Spleen (tissue), 11 donors: Measurements from ENCODE around the gene GRIPAP1. TPM values are rescaled to one million over a fixed set of nuclear protein-coding genes. Genes with fewer than 3 reads are reported as not detected.
A peak's percentile ranks its signal among the peaks of the same experiment; 100 is the strongest.

Experiments
- DNase-seq: peaks from one replicate; pipeline ENCODE4 v3.0.0-alpha.2; 2020
- H3K27ac ChIP-seq, 8 donors: fragments of 200-600 bp; sonication (generic) in 7 of 8; 1 replicate in 4 of 8; 2 replicates in 4 of 8; pipeline versions ENCODE4 v1.5.0 to v1.8.0; 2016 to 2021; ENCODE audit warnings: inconsistent platforms in 4 of 8, mild to moderate bottlenecking in 4 of 8, moderate library complexity in 1 of 8
- H3K27me3 ChIP-seq, 7 donors: fragments of 200-600 bp; sonication (generic) in 6 of 7; replicated peaks in 1 of 7; 1 replicate in 4 of 7; 2 replicates in 3 of 7; pipeline versions ENCODE4 v1.5.0 to v1.8.0; 2016 to 2021; ENCODE audit warnings: inconsistent platforms in 3 of 7, mild to moderate bottlenecking in 1 of 7
- H3K36me3 ChIP-seq, 6 donors: fragments of 200-600 bp; sonication (generic) in 5 of 6; 1 replicate in 4 of 6; 2 replicates in 2 of 6; pipeline versions ENCODE4 v1.5.0 to v1.8.0; 2016 to 2021; ENCODE audit warnings: inconsistent platforms in 2 of 6
- H3K4me1 ChIP-seq, 6 donors: fragments of 200-600 bp; sonication (generic) in 5 of 6; 1 replicate in 3 of 6; 2 replicates in 3 of 6; pipeline versions ENCODE4 v1.5.0 to v1.8.0; 2016 to 2021; ENCODE audit warnings: inconsistent platforms in 3 of 6
- H3K4me3 ChIP-seq, 8 donors: fragments of 200-600 bp; sonication (generic) in 7 of 8; 1 replicate in 4 of 8; 2 replicates in 4 of 8; pipeline versions ENCODE4 v1.5.0 to v1.8.0; 2016 to 2021; ENCODE audit warnings: inconsistent platforms in 4 of 8, mild to moderate bottlenecking in 4 of 8, moderate library complexity in 2 of 8
- H3K9me3 ChIP-seq, 8 donors: fragments of 200-600 bp; sonication (generic) in 7 of 8; 1 replicate in 4 of 8; 2 replicates in 4 of 8; pipeline versions ENCODE4 v1.5.0 to v1.8.0; 2016 to 2021; ENCODE audit warnings: inconsistent platforms in 4 of 8
- CTCF ChIP-seq, 11 experiments: fragments of 200-600 bp in 7 of 11; fragments of 450-650 bp in 4 of 11; sonication (generic) in 4 of 11; IDR thresholded peaks in 8 of 11; conservative IDR thresholded peaks in 3 of 11; 1 replicate in 7 of 11; 2 replicates in 4 of 11; pipeline versions ENCODE4 v1.4.0 to v1.8.0; 2016 to 2021; ENCODE audit warnings: antibody characterized with exemption in 11 of 11, inconsistent platforms in 4 of 11, mild to moderate bottlenecking in 1 of 11
- POLR2A ChIP-seq, 3 donors: fragments of 450-650 bp; IDR thresholded peaks; one replicate each; pipeline ENCODE4 v1.5.1; 2017; ENCODE audit warnings: antibody characterized with exemption in 3 of 3, mild to moderate bottlenecking in 1 of 3
- POLR2AphosphoS5 ChIP-seq, 3 donors: sonication (generic); formaldehyde crosslinking; IDR thresholded peaks; one replicate each; pipeline ENCODE4 v1.5.1; 2017; ENCODE audit warnings: antibody characterized with exemption in 3 of 3
- WGBS, 5 donors: extraction: QIAGEN DNeasy Blood & Tissue Kit in 3 of 5; methylation state at CpG; one replicate each; pipeline versions ENCODE4 v1.1.5 to v1.1.7; 2013 to 2018; 5-methylcytosine and 5-hydroxymethylcytosine counted together
- intact Hi-C: fragments of 100-400 bp; cut with DNase I; formaldehyde crosslinking; loops from one replicate; pipeline ENCODE4 v1.15.0; 2023; ENCODE audit warnings: low total_unique reads
- polyA plus RNA-seq, 3 donors: library from polyadenylated mRNA; stranded (reverse); fragments of 200-250 nt; gene quantifications; one replicate each; pipeline ENCODE4 v1.2.1, GENCODE V29; 2013
- small RNA-seq, 4 donors: library from RNA; depleted of rRNA; stranded (forward); fragments of <200 nt; gene quantifications; one replicate each; pipeline ENCODE3, GENCODE V24; 2016
- total RNA-seq, 7 donors: library from RNA; depleted of rRNA in 3 of 7; stranded (reverse); fragments of >200 nt in 3 of 7; fragmentation: NEBNext Ultra II Directional in 4 of 7; extraction: Animal tissue kit (Norgen Biotek cat#: 25700) in 4 of 7; gene quantifications; one replicate each; pipeline versions ENCODE4 v1.1.0 to v1.2.1, GENCODE V29; 2016 to 2021
- donor health status: healthy with polysubstance abuse.
- donor health status: DM: no; HTN: no; CAD: no; lungs with moderate emphysema.
- donor health status: DM: no; HTN: no; CAD: no.
- donor health status: Bipolar disorder and iron deficiency.
- donor health status: healthy.
- donor health status: DM: no; HTN: no; CAD: no.
- donor health status: DM: yes; HTN: yes; CAD: no.

Gene GRIPAP1
- total and polyA plus RNA-seq, 10 donors = 20.0 to 93.6 (median 62.7) TPM

GRCh38 chrX:48927123-48927522 is 74.9 kb downstream of the GRIPAP1 start:
- WGBS, 5 donors = 68 to 96% (median 90%) methylated on average over 5 of the region's 5 CpGs
- Histone ChIP-seq H3K4me3 (no peak overlapping the region), H3K9me3 (no peaks in the 10 kb centered on the region), H3K4me1 (peaks cover 0 to 35% (median 6%) of the 10 kb centered on the region in 6 donors), H3K27me3 (no peaks in the 10 kb centered on the region), H3K36me3 (peaks cover 0 to 83% (median 26%) of the 10 kb centered on the region in 6 donors), H3K27ac (peak overlapping the region in 2 of 8 donors; percentile 23 to 54)
- peak; percentile 30 for DNase-seq
- intact Hi-C loops = no loop called here
- no peak for TF ChIP-seq POLR2A (IDR thresholded peaks at IDR 0.05)
- no peak for TF ChIP-seq POLR2AphosphoS5 (IDR thresholded peaks at IDR 0.05)
- TF ChIP-seq CTCF (IDR thresholded peaks at IDR 0.05 in 8 of 11, conservative IDR thresholded peaks at IDR 0.05 in 3 of 11) = no peak

GRCh38 chrX:48924270-48924669 is 77.8 kb downstream of the GRIPAP1 start:
- no peak for TF ChIP-seq CTCF (IDR thresholded peaks at IDR 0.05 in 8 of 11, conservative IDR thresholded peaks at IDR 0.05 in 3 of 11)
- TF ChIP-seq POLR2AphosphoS5 (IDR thresholded peaks at IDR 0.05) = no peak
- no peak for TF ChIP-seq POLR2A (IDR thresholded peaks at IDR 0.05)

GRCh38 chrX:48923771-48924170 is 78.3 kb downstream of the GRIPAP1 start:
- Histone ChIP-seq H3K27me3 (no peaks in the 10 kb centered on the region), H3K4me3 (no peak overlapping the region), H3K27ac (peak overlapping the region in 2 of 8 donors; percentile 13 to 95), H3K36me3 (peaks cover 0 to 55% (median 21%) of the 10 kb centered on the region in 6 donors), H3K9me3 (no peaks in the 10 kb centered on the region), H3K4me1 (peaks cover 0 to 59% (median 17%) of the 10 kb centered on the region in 6 donors)
- intact Hi-C loops = no loop called here
- DNase-seq = no peak
- no peak for TF ChIP-seq CTCF (IDR thresholded peaks at IDR 0.05 in 8 of 11, conservative IDR thresholded peaks at IDR 0.05 in 3 of 11)
- peak in 2 of 3 donors; percentile 25 to 40 for TF ChIP-seq POLR2AphosphoS5 (IDR thresholded peaks at IDR 0.05)
- 91 to 94% (median 93%) methylated on average over 12 to 13 of the region's 13 CpGs; no CpG with 5 or more reads in 1 of the 5 donors for WGBS, 5 donors

More at GRCh38 chrX:48924270-48924669, 77.8 kb downstream of the GRIPAP1 start:
- H3K4me1 ChIP-seq = peaks cover 0 to 63% (median 17%) of the 10 kb centered on the region in 6 donors
- no peak overlapping the region for H3K4me3 ChIP-seq
- H3K36me3 ChIP-seq = peaks cover 0 to 58% (median 21%) of the 10 kb centered on the region in 6 donors
- no peaks in the 10 kb centered on the region for H3K9me3 ChIP-seq
- H3K27me3 ChIP-seq = no peaks in the 10 kb centered on the region
- H3K27ac ChIP-seq = peak overlapping the region in 2 of 8 donors; percentile 13 to 95
- intact Hi-C loops = no loop called here
- WGBS, 5 donors = 81 to 90% (median 86%) methylated on average over 5 of the region's 5 CpGs
- DNase-seq = no peak

Small RNA genes lying within 50 kb of the gene (small RNA-seq; reads per million reads assigned to genes)
- gene RNU6-722P = 0 reads per million in 4 donors

Other genes starting within 250 kb of the GRIPAP1 start
- gene GLOD5, start 240.5 kb downstream of the GRIPAP1 start, total RNA-seq = not detected
- not detected for gene GLOD5, start 240.5 kb downstream of the GRIPAP1 start, polyA plus RNA-seq
- gene GATA1, start 215.7 kb downstream of the GRIPAP1 start, total RNA-seq = 1 to 10 TPM in 6 of 7 donors, under 1 TPM in 1; 0.38 to 5.5 (median 1.5) TPM
- gene GATA1, start 215.7 kb downstream of the GRIPAP1 start, polyA plus RNA-seq = under 1 TPM; 0.15 to 0.61 (median 0.22) TPM
- 100 to 1,000 TPM in 1 of 7 donors, 10 to 100 TPM in 6; 63.8 to 103 (median 82.9) TPM for gene HDAC6, start 200.2 kb downstream of the GRIPAP1 start, total RNA-seq
- gene HDAC6, start 200.2 kb downstream of the GRIPAP1 start, polyA plus RNA-seq = 10 to 100 TPM; 33.9 to 79.7 (median 78.2) TPM
- gene ERAS, start 175.8 kb downstream of the GRIPAP1 start, total RNA-seq = under 1 TPM in 1 of 7 donors, not detected in 6; 0.79 TPM
- gene ERAS, start 175.8 kb downstream of the GRIPAP1 start, polyA plus RNA-seq = under 1 TPM in 2 of 3 donors, not detected in 1; 0.08 to 0.10 TPM
- under 1 TPM in 3 of 7 donors, not detected in 4; 0.47 to 0.74 (median 0.70) TPM for gene PCSK1N, start 166.7 kb downstream of the GRIPAP1 start, total RNA-seq
- gene PCSK1N, start 166.7 kb downstream of the GRIPAP1 start, polyA plus RNA-seq = under 1 TPM; 0.10 to 0.36 (median 0.11) TPM
- 10 to 100 TPM; 29.3 to 50.0 (median 38.2) TPM for gene TIMM17B, start 104.5 kb downstream of the GRIPAP1 start, total RNA-seq
- 10 to 100 TPM; 54.9 to 68.8 (median 59.1) TPM for gene TIMM17B, start 104.5 kb downstream of the GRIPAP1 start, polyA plus RNA-seq
- gene PQBP1, start 104.3 kb downstream of the GRIPAP1 start, total RNA-seq = 10 to 100 TPM; 53.5 to 73.6 (median 68.6) TPM
- 10 to 100 TPM; 83.8 to 97.3 (median 92.9) TPM for gene PQBP1, start 104.3 kb downstream of the GRIPAP1 start, polyA plus RNA-seq
- 10 to 100 TPM; 15.0 to 20.8 (median 17.4) TPM for gene SLC35A2, start 90.6 kb downstream of the GRIPAP1 start, total RNA-seq
- 1 to 10 TPM; 6.2 to 8.7 (median 8.3) TPM for gene SLC35A2, start 90.6 kb downstream of the GRIPAP1 start, polyA plus RNA-seq
- 100 to 1,000 TPM in 6 of 7 donors, 10 to 100 TPM in 1; 89.1 to 220 (median 159) TPM for gene PIM2, start 83.2 kb downstream of the GRIPAP1 start, total RNA-seq
- gene PIM2, start 83.2 kb downstream of the GRIPAP1 start, polyA plus RNA-seq = 10 to 100 TPM; 54.2 to 86.6 (median 62.4) TPM
- gene OTUD5, start 44.7 kb downstream of the GRIPAP1 start, total RNA-seq = 10 to 100 TPM; 47.2 to 65.8 (median 58.5) TPM
- 10 to 100 TPM; 29.6 to 53.2 (median 46.6) TPM for gene OTUD5, start 44.7 kb downstream of the GRIPAP1 start, polyA plus RNA-seq
- gene KCND1, start 30.4 kb downstream of the GRIPAP1 start, total RNA-seq = 1 to 10 TPM; 1.5 to 3.7 (median 2.2) TPM
- 1 to 10 TPM; 1.5 to 2.3 (median 2.0) TPM for gene KCND1, start 30.4 kb downstream of the GRIPAP1 start, polyA plus RNA-seq
- gene TFE3, start 41.1 kb upstream of the GRIPAP1 start, total RNA-seq = 10 to 100 TPM; 47.1 to 79.1 (median 64.9) TPM
- 10 to 100 TPM; 16.0 to 35.8 (median 18.7) TPM for gene TFE3, start 41.1 kb upstream of the GRIPAP1 start, polyA plus RNA-seq
- 1 to 10 TPM; 4.8 to 8.6 (median 7.1) TPM for gene CCDC120, start 56.7 kb upstream of the GRIPAP1 start, total RNA-seq
- 1 to 10 TPM; 1.1 to 2.5 (median 1.4) TPM for gene CCDC120, start 56.7 kb upstream of the GRIPAP1 start, polyA plus RNA-seq
- gene PRAF2, start 71.7 kb upstream of the GRIPAP1 start, total RNA-seq = 10 to 100 TPM; 15.4 to 23.7 (median 18.9) TPM
- 10 to 100 TPM; 15.9 to 17.9 (median 16.0) TPM for gene PRAF2, start 71.7 kb upstream of the GRIPAP1 start, polyA plus RNA-seq
- gene WDR45, start 77.6 kb upstream of the GRIPAP1 start, total RNA-seq = 100 to 1,000 TPM in 1 of 7 donors, 10 to 100 TPM in 6; 59.3 to 123 (median 64.7) TPM
- gene WDR45, start 77.6 kb upstream of the GRIPAP1 start, polyA plus RNA-seq = 100 to 1,000 TPM in 1 of 3 donors, 10 to 100 TPM in 2; 49.3 to 122 (median 95.4) TPM
- 10 to 100 TPM; 17.6 to 23.9 (median 19.2) TPM for gene GPKOW, start 121.5 kb upstream of the GRIPAP1 start, total RNA-seq
- 10 to 100 TPM in 2 of 3 donors, 1 to 10 TPM in 1; 8.7 to 15.3 (median 11.6) TPM for gene GPKOW, start 121.5 kb upstream of the GRIPAP1 start, polyA plus RNA-seq
- gene MAGIX, start 160.5 kb upstream of the GRIPAP1 start, total RNA-seq = 1 to 10 TPM in 6 of 7 donors, under 1 TPM in 1; 0.89 to 4.3 (median 1.5) TPM
- 1 to 10 TPM in 2 of 3 donors, under 1 TPM in 1; 0.96 to 2.1 (median 1.3) TPM for gene MAGIX, start 160.5 kb upstream of the GRIPAP1 start, polyA plus RNA-seq
- 100 to 1,000 TPM in 1 of 7 donors, 10 to 100 TPM in 6; 30.2 to 100 (median 52.6) TPM for gene PLP2, start 169.6 kb upstream of the GRIPAP1 start, total RNA-seq
- 10 to 100 TPM; 48.8 to 77.1 (median 57.4) TPM for gene PLP2, start 169.6 kb upstream of the GRIPAP1 start, polyA plus RNA-seq
- gene PRICKLE3, start 184.1 kb upstream of the GRIPAP1 start, total RNA-seq = 10 to 100 TPM; 11.3 to 29.0 (median 15.2) TPM
- gene PRICKLE3, start 184.1 kb upstream of the GRIPAP1 start, polyA plus RNA-seq = 1 to 10 TPM; 3.2 to 6.2 (median 3.4) TPM
- 1 to 10 TPM in 5 of 7 donors, under 1 TPM in 2; 0.52 to 3.6 (median 1.5) TPM for gene SYP, start 197.9 kb upstream of the GRIPAP1 start, total RNA-seq
- 1 to 10 TPM in 2 of 3 donors, under 1 TPM in 1; 0.48 to 2.1 (median 1.3) TPM for gene SYP, start 197.9 kb upstream of the GRIPAP1 start, polyA plus RNA-seq
- 1 to 10 TPM in 5 of 7 donors, under 1 TPM in 2; 0.63 to 2.9 (median 1.2) TPM for gene CACNA1F, start 231.1 kb upstream of the GRIPAP1 start, total RNA-seq
- under 1 TPM; 0.55 to 0.67 (median 0.61) TPM for gene CACNA1F, start 231.1 kb upstream of the GRIPAP1 start, polyA plus RNA-seq
- gene CCDC22, start 233.2 kb upstream of the GRIPAP1 start, total RNA-seq = 10 to 100 TPM; 18.9 to 26.4 (median 21.4) TPM
- gene CCDC22, start 233.2 kb upstream of the GRIPAP1 start, polyA plus RNA-seq = 10 to 100 TPM; 14.9 to 19.9 (median 19.7) TPM